Tibial nerve (tissue), 4 donors: Measurements from ENCODE around the gene PPP4C.

ENCODE experiments used
- CTCF ChIP-seq, 5 experiments: fragments of 200-600 bp in 3 of 5; fragments of 450-650 bp in 2 of 5; sonication (generic) in 3 of 5; IDR thresholded peaks; one replicate each; pipeline ENCODE4 v1.5.1; 2016 to 2019; ENCODE audit warnings: antibody characterized with exemption in 5 of 5, mild to moderate bottlenecking in 3 of 5, moderate library complexity in 2 of 5
- EP300 ChIP-seq, 2 donors: sonication (generic); formaldehyde crosslinking; IDR thresholded peaks; one replicate each; pipeline ENCODE4 v1.6.1; 2017; ENCODE audit warnings: antibody characterized with exemption in 2 of 2, mild to moderate bottlenecking in 1 of 2

DNA sequence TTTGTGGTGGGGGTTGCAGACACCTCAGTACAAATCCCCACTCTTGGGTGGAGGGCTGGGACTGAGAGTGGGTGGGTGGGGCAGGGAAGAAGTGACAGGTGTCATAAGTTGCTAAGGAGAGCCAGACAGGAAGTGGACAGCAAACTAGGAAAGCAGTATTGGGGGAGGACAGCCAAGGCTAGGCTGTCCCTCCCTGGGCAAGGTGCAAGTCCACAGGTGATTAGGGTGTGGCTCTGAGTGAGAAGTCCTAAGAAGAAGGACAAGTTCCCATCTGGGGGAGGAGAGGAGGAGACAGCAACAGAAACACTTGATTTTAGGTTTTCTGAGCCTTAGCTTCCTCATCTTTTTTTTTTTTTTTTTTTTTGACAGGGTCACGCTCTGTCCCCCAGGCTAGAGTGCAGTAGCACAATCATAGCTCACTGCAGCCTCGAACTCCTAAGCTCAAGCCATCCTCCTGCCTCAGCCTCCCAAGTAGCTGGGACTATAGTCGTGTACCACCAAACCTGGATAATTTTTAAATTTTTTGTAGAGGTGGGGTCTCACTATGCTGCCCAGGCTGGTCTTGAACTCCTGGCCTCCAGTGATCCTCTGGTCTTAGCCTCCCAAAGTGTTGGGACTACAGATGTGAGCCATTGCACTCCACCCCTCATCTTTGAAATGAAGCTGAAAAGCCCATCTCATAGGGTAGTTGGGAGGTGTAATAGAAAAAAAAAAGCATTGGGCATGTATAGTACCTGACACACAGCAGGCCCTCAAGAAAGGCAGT lies 44.7 kb downstream of the PPP4C start:
- TF ChIP-seq EP300 (IDR thresholded peaks at IDR 0.05) (no peak), CTCF (IDR thresholded peaks at IDR 0.05) (no peak)
